Neural progenitor cell (in vitro differentiated cells): Measurements from ENCODE around the gene RABIF.

ENCODE experiments used
- EZH2 ChIP-seq: fragments of 200-600 bp; sonication (generic); IDR thresholded peaks from 2 replicates; pipeline ENCODE4 v1.6.1; 2017; ENCODE audit warnings: antibody characterized with exemption, mild to moderate bottlenecking, moderate library complexity
- EZH2phosphoT487 ChIP-seq: fragments of 200-600 bp; sonication (generic); IDR thresholded peaks from 2 replicates; pipeline ENCODE4 v1.6.1; 2017; ENCODE audit warnings: antibody characterized with exemption
- TF ChIP-seq, protein P1 (sequence below): fragments of 200-600 bp; sonication (generic); IDR thresholded peaks from 2 replicates; pipeline ENCODE4 v1.5.1; 2017; ENCODE audit warnings: antibody characterized with exemption, mild to moderate bottlenecking

DNA sequence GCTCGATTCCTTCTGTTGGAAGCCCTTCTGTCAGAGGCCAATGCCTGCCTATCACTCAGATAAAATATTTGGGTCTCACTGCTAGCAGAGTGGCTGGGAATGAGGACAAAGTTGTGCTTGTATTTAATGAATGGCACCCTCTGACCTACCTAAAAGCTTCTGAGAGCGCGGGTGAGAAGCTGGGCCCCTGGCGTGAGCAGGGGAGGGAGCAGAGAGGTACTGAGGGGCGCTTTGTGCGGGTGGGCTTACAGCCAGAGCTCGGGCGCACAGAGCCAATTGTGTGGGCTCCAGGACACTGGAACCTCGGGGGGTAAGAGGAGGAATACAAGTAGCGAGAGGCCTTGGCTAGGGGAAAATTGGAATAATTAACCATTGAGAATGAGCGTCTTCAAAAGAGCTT, 45.9 kb downstream of the RABIF start:
- TF ChIP-seq, protein P1, sequence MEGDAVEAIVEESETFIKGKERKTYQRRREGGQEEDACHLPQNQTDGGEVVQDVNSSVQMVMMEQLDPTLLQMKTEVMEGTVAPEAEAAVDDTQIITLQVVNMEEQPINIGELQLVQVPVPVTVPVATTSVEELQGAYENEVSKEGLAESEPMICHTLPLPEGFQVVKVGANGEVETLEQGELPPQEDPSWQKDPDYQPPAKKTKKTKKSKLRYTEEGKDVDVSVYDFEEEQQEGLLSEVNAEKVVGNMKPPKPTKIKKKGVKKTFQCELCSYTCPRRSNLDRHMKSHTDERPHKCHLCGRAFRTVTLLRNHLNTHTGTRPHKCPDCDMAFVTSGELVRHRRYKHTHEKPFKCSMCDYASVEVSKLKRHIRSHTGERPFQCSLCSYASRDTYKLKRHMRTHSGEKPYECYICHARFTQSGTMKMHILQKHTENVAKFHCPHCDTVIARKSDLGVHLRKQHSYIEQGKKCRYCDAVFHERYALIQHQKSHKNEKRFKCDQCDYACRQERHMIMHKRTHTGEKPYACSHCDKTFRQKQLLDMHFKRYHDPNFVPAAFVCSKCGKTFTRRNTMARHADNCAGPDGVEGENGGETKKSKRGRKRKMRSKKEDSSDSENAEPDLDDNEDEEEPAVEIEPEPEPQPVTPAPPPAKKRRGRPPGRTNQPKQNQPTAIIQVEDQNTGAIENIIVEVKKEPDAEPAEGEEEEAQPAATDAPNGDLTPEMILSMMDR = no peak
- TF ChIP-seq EZH2 = no peak
- TF ChIP-seq EZH2phosphoT487 = no peak
